GM19193 (cell line): ENCODE results near the gene CHAC1.

Source experiments
- POLR2A ChIP-seq: IDR thresholded peaks from 4 replicates; pipeline ENCODE4 v1.6.1; 2011; ENCODE audit not compliant: insufficient read depth, insufficient read length; ENCODE audit errors: extremely low read depth

CHAC1 gene

DNA sequence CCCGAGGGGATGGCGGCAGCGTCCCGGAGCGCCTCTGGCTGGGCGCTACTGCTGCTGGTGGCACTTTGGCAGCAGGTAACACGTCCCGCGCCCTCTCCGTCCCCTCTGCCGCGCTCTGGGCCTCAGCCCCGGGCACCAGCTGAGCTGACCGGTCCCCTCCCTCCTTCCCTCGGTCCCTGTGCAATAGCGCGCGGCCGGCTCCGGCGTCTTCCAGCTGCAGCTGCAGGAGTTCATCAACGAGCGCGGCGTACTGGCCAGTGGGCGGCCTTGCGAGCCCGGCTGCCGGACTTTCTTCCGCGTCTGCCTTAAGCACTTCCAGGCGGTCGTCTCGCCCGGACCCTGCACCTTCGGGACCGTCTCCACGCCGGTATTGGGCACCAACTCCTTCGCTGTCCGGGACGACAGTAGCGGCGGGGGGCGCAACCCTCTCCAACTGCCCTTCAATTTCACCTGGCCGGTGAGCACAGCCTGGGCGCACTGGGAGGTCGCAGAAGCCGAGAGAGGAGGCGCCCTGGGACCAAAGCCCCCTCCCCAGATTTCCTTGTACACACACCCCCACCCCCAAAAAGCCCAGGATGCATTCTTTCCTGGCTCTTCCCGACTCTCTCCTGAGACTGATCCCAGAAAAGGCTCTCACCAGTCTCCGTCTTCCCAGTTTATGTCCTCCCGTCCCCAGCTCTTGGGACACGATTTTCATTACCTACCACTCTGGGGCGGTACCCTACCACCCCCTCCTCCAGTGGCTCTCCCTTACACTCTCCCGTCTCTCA lies 23.4 kb upstream of the CHAC1 start:
- no peak for TF ChIP-seq POLR2A

DNA sequence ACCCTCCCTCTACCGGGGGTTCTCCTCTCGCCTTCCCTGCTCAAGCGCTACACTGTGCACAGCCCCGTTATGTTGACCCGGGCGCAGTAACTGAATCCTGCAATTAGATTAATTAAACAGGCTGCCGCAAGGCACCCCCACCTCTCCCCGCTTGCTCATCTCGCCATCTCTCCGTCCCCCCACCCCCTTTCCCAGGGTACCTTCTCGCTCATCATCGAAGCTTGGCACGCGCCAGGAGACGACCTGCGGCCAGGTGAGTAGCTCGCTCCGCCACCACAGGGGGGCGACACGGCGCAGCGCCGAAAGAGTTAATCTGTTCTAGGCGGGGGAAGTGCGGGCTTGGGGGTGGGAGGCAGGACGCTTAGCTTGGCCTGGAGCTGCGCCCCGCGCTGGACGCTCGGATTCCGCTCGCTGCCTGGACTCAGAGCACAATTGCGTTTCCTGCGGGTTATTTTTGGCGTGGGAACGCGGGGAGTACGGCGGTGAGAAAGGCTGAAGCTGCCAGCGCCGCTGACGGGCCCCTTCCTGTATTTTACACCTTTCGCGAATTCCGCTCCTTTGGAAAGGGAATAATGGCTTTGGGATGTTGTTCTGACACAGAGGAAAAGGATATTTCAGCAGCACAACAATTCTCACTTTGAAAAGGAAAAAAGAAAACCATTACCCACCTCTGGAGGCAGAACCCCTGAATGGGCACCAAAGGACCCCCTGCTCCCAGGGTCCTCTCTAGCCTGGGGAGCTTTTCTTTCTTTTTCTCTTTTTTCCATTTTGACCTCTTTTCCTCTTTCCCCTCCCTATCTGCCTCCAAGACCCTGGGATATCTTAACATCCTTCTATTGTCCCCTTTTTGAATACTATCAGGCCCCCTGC lies 22.6 kb upstream of the CHAC1 start:
- no peak for TF ChIP-seq POLR2A

DNA sequence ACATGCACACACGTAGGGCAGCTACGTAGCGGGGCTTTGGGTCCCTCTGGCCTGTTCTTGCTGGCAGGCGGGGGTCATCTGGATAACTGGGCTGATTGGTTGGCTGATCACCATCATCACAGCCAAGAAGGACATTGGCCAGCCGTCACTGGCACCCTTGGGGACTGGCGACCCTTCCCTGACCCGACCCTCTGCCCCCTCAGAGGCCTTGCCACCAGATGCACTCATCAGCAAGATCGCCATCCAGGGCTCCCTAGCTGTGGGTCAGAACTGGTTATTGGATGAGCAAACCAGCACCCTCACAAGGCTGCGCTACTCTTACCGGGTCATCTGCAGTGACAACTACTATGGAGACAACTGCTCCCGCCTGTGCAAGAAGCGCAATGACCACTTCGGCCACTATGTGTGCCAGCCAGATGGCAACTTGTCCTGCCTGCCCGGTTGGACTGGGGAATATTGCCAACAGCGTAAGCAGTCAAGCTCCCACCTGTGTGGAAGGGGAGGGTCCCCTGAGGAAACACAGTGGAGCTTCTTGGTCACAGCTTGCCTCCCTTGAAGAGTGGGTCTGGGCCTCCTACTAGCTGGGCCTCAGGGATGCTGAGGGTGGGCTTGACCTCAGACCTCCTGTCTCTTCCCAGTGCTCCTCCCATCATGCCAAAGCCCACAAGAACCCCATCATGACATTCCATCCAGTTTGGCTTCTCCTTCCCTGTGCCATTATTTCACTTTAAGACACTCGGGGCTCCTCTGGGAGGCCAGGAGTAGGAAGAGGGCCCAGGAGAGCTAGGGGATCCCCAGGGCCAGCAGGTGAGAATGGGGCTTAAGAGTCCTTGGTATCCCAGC lies 21.8 kb upstream of the CHAC1 start:
- TF ChIP-seq POLR2A, result no peak

DNA sequence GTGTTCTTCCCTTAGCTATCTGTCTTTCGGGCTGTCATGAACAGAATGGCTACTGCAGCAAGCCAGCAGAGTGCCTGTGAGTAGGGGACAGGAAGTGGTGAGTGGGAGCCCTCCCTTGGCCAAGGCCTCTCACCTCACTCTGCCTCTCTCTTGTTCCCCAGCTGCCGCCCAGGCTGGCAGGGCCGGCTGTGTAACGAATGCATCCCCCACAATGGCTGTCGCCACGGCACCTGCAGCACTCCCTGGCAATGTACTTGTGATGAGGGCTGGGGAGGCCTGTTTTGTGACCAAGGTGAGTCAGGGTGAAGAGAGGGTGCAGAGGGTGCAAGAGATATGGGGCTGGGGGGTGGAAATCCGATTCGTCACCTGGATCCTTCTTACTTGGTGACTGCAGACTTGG lies 21.1 kb upstream of the CHAC1 start:
- no peak for TF ChIP-seq POLR2A

DNA sequence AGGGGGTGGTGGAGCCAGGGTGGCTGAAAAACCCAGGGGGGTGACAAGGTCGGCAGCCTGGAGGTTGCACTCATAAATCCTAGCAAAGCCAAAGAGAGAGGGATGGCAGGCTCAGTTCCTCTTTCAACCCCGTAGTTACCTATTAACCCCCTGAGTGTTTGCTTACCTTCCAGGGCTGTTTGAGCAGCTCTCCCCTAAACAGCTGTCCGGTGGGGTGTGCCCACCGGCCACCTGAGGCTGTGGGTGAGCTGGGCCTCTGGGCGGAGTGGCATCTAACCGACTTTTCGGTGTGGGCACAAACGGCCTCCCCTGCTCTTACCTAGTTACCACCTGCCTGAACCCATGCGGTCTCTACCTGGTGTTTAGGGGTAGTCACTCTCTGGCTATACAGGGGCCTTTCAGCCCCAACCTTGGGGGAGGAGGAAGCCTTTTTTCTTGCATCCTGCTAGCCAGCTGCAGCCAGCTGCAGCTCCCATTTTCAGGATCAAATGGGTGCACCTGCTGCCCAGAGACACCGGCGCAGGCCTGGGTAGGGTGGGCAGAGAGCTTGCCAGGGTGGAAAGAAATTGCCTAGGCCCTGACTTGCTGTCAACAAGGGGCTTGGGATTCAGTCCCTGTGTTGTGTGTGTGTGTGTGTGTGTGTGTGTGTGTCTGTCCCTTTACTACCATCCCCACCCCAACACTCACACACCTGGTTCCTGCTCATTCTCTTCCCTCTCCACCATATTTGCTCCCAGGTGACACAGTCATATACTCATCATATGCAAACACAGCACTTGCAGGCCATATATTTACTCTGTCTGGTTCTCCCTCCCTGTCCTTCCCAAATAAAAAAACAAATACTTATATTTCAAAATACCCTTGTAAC lies 20.4 kb upstream of the CHAC1 start:
- TF ChIP-seq POLR2A, result no peak

DNA sequence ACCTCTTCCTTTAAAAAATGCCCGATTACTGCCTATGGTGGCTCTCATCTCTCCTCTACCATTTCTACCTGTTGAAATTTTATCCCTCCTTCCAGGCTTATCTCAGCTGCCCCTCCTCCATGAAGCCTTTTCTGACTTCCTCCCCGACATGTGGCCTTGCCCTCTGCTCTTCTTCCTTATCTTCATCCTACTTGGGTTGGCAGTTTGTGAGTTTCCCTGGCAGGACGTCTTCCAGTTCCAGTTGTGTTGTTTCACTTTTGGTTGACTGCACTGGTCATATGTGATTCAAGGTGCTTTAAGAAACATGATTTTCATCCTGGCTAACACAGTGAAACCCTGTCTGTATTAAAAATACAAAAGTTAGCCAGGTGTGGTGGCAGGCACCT lies 19.8 kb upstream of the CHAC1 start:
- no peak for TF ChIP-seq POLR2A

DNA sequence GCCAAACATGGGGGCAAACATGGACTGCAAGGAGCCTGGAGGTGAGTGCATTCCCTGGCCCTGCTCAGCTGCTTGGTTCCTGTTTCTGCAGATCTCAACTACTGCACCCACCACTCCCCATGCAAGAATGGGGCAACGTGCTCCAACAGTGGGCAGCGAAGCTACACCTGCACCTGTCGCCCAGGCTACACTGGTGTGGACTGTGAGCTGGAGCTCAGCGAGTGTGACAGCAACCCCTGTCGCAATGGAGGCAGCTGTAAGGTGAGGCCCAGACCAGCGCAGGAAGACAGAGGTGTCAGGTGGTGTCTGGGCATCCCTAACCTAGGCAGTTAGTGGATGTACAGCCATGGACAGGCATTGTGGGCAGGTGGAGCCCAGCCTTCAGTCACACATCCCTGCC lies 18.8 kb upstream of the CHAC1 start:
- TF ChIP-seq POLR2A, result no peak

DNA sequence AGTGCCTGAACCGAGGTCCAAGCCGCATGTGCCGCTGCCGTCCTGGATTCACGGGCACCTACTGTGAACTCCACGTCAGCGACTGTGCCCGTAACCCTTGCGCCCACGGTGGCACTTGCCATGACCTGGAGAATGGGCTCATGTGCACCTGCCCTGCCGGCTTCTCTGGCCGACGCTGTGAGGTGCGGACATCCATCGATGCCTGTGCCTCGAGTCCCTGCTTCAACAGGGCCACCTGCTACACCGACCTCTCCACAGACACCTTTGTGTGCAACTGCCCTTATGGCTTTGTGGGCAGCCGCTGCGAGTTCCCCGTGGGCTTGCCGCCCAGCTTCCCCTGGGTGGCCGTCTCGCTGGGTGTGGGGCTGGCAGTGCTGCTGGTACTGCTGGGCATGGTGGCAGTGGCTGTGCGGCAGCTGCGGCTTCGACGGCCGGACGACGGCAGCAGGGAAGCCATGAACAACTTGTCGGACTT lies 17.0 kb upstream of the CHAC1 start:
- no peak for TF ChIP-seq POLR2A

DNA sequence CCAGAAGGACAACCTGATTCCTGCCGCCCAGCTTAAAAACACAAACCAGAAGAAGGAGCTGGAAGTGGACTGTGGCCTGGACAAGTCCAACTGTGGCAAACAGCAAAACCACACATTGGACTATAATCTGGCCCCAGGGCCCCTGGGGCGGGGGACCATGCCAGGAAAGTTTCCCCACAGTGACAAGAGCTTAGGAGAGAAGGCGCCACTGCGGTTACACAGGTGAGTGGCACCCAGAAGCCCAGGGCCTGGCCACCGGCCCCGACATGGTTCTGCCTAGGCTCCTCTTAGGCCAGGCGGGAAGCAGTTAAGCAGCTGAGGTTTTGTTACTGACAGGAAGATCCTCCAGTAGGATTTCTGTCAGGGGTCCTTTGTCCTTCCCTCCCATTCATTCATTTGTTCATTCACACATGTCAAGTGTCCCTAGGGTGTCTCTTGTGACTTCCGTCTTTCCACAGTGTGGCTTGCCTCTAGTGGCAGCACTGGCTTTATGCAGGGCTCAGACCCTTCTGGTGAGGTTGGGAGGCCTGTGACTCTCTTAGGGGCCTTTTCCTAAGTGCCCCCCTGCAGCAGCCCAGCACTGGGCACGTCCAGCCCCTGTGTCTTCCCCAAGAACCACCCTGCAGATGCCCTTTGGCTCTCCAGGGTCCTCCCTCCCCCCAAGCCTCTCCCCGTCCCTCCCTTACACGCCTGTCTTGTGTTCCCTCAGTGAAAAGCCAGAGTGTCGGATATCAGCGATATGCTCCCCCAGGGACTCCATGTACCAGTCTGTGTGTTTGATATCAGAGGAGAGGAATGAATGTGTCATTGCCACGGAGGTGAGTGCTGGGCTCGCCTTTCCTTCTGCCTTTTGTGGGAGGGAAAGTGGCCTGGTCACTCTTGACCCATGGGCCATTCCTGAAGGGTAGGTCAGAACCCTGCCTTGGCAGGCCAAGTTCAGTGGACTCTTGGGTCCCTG lies 16.3 kb upstream of the CHAC1 start:
- TF ChIP-seq POLR2A, result no peak

DNA sequence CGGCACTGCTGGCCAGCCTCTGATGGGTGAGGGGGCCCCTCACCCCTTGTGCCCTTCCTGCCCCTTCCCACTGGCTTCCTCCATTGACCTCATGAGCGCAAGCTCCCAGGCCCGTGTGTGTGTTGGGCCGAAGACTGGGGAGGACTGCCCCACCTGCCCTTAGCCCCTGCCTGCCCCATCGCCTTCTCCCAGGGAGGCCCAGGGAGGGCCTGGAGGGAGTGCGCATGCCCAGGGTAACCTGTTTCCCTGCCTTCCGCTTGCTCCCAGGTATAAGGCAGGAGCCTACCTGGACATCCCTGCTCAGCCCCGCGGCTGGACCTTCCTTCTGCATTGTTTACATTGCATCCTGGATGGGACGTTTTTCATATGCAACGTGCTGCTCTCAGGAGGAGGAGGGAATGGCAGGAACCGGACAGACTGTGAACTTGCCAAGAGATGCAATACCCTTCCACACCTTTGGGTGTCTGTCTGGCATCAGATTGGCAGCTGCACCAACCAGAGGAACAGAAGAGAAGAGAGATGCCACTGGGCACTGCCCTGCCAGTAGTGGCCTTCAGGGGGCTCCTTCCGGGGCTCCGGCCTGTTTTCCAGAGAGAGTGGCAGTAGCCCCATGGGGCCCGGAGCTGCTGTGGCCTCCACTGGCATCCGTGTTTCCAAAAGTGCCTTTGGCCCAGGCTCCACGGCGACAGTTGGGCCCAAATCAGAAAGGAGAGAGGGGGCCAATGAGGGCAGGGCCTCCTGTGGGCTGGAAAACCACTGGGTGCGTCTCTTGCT lies 15.3 kb upstream of the CHAC1 start:
- TF ChIP-seq POLR2A, result no peak

DNA sequence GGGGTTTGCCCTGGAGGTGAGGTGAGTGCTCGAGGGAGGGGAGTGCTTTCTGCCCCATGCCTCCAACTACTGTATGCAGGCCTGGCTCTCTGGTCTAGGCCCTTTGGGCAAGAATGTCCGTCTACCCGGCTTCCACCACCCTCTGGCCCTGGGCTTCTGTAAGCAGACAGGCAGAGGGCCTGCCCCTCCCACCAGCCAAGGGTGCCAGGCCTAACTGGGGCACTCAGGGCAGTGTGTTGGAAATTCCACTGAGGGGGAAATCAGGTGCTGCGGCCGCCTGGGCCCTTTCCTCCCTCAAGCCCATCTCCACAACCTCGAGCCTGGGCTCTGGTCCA lies 14.8 kb upstream of the CHAC1 start:
- no peak for TF ChIP-seq POLR2A

DNA sequence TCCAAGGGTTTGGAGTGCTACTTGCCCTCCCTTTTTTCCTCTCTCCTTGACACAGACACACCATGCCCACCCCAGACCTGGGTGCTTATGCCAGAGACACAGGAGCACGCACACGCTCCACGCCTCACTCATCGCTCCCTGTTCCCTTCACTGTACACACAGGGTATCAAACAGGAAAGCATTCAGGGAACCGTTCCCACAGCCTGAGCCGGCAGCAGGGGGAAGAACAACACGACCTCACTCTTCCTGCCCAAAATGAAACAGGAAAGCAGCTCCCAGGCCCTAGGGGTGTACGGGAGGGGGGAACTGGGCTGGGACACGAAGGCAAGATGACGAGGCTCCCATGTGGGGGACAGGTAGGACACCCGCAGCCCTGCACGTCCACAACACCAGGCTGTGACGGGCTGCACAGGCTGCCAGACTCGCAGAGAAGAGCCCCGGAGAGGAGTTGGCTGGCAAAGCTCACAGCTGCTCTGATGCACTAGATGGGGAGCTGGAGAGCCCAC lies 12.9 kb upstream of the CHAC1 start:
- TF ChIP-seq POLR2A, result no peak
